Measurements from ENCODE around the gene PLPPR1.

The PLPPR1 gene

GRCh38 chr9:101014566-101014965 lies 14.0 kb upstream of the PLPPR1 start:
- TF ChIP-seq EZH2phosphoT487 (IDR thresholded peaks at IDR 0.05; ENCODE audit: borderline replicate concordance): no peak
- TF ChIP-seq, protein P1, sequence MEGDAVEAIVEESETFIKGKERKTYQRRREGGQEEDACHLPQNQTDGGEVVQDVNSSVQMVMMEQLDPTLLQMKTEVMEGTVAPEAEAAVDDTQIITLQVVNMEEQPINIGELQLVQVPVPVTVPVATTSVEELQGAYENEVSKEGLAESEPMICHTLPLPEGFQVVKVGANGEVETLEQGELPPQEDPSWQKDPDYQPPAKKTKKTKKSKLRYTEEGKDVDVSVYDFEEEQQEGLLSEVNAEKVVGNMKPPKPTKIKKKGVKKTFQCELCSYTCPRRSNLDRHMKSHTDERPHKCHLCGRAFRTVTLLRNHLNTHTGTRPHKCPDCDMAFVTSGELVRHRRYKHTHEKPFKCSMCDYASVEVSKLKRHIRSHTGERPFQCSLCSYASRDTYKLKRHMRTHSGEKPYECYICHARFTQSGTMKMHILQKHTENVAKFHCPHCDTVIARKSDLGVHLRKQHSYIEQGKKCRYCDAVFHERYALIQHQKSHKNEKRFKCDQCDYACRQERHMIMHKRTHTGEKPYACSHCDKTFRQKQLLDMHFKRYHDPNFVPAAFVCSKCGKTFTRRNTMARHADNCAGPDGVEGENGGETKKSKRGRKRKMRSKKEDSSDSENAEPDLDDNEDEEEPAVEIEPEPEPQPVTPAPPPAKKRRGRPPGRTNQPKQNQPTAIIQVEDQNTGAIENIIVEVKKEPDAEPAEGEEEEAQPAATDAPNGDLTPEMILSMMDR (conservative IDR thresholded peaks at IDR 0.05; ENCODE audit: low read length): no peak
- H2AFZ ChIP-seq (ENCODE audit: low read length): no peak overlapping the region
- no peak overlapping the region for H3K9ac ChIP-seq (ENCODE audit: low read depth, low read length, poor library complexity, severe bottlenecking)
- H4K20me1 ChIP-seq (ENCODE audit: insufficient read depth, low read length, poor library complexity, severe bottlenecking): no peaks in the 10 kb centered on the region
- no peaks in the 10 kb centered on the region for H3K9me2 ChIP-seq (replicated peaks; ENCODE audit: low read depth, low read length)
- H3F3A ChIP-seq (ENCODE audit: low read depth): no peaks in the 10 kb centered on the region
- H3K9me3 ChIP-seq (ENCODE audit: insufficient read depth, low read depth, low read length): no peaks in the 10 kb centered on the region
- no peak overlapping the region for H3K4me2 ChIP-seq (ENCODE audit: low read depth, low read length, poor library complexity, severe bottlenecking)
- no peak overlapping the region for H3K4me3 ChIP-seq (ENCODE audit: low read length, poor library complexity, severe bottlenecking)
- H3K79me2 ChIP-seq (ENCODE audit: insufficient read depth, low read length): no peaks in the 10 kb centered on the region
- no peaks in the 10 kb centered on the region for H3K27me3 ChIP-seq (ENCODE audit: insufficient read depth, low read length, poor library complexity, severe bottlenecking)
- no peaks in the 10 kb centered on the region for H3K4me1 ChIP-seq (ENCODE audit: insufficient read depth, low read length, poor library complexity, severe bottlenecking)
- no peaks in the 10 kb centered on the region for H3K36me3 ChIP-seq (ENCODE audit: insufficient read depth, low read length)

DNA sequence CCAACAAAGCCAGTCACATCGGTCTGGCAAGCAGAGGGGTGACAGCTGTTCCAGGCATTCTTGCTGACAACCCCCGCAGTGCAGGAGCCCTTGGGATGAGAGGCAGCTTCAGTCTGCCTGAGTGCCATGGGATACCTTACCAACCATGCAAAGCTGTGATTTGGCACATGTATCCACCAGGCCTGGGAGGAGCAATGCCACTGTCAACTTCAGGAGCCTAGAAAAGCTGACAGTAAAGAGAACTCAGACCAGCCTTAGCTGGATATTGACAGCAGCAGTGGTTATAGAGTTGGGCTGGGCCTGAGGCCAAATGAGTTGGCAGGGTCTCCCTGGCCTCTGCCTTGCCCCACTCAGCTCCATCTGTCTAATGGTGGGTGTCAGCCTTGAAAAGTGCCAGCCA lies 10.1 kb upstream of the PLPPR1 start:
- H4K20me1 ChIP-seq (ENCODE audit: insufficient read depth, low read length, poor library complexity, severe bottlenecking): no peaks in the 10 kb centered on the region
- no peaks in the 10 kb centered on the region for H3F3A ChIP-seq (ENCODE audit: low read depth)
- no peak overlapping the region for H3K4me2 ChIP-seq (ENCODE audit: low read depth, low read length, poor library complexity, severe bottlenecking)
- H3K36me3 ChIP-seq (ENCODE audit: insufficient read depth, low read length): no peaks in the 10 kb centered on the region
- H3K9me3 ChIP-seq (ENCODE audit: insufficient read depth, low read depth, low read length): no peaks in the 10 kb centered on the region
- no peak for TF ChIP-seq EZH2phosphoT487 (IDR thresholded peaks at IDR 0.05; ENCODE audit: borderline replicate concordance)
- TF ChIP-seq, protein P1 (conservative IDR thresholded peaks at IDR 0.05; ENCODE audit: low read length): no peak
- H3K27me3 ChIP-seq (ENCODE audit: insufficient read depth, low read length, poor library complexity, severe bottlenecking): no peaks in the 10 kb centered on the region
- no peak overlapping the region for H3K4me3 ChIP-seq (ENCODE audit: low read length, poor library complexity, severe bottlenecking)
- H3K4me1 ChIP-seq (ENCODE audit: insufficient read depth, low read length, poor library complexity, severe bottlenecking): no peaks in the 10 kb centered on the region
- no peaks in the 10 kb centered on the region for H3K9me2 ChIP-seq (replicated peaks; ENCODE audit: low read depth, low read length)
- no peak overlapping the region for H3K9ac ChIP-seq (ENCODE audit: low read depth, low read length, poor library complexity, severe bottlenecking)
- H2AFZ ChIP-seq (ENCODE audit: low read length): no peak overlapping the region
- no peaks in the 10 kb centered on the region for H3K79me2 ChIP-seq (ENCODE audit: insufficient read depth, low read length)

DNA sequence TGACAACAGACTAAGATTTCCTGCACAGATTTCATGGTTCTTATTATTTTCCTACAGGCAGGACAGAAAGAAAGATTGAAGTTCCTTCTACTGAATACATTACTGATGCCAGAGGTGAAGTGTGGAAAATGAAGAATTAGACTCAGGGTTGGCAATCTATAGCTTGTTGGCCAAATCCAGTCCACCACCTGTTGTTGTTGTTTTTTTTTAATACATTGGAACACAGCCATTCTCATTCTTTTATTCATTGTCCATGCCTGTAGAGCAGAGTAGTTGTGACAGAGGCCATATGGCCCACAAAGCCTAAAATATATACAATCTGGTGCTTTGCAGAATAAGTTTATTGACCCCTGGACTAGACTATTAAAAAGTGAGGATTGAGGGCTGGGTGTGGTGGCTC lies 5.8 kb upstream of the PLPPR1 start:
- no peaks in the 10 kb centered on the region for H3F3A ChIP-seq (ENCODE audit: low read depth)
- no peaks in the 10 kb centered on the region for H3K4me1 ChIP-seq (ENCODE audit: insufficient read depth, low read length, poor library complexity, severe bottlenecking)
- H3K4me2 ChIP-seq (ENCODE audit: low read depth, low read length, poor library complexity, severe bottlenecking): no peak overlapping the region
- no peaks in the 10 kb centered on the region for H3K9me2 ChIP-seq (replicated peaks; ENCODE audit: low read depth, low read length)
- H3K36me3 ChIP-seq (ENCODE audit: insufficient read depth, low read length): no peaks in the 10 kb centered on the region
- H3K9ac ChIP-seq (ENCODE audit: low read depth, low read length, poor library complexity, severe bottlenecking): no peak overlapping the region
- no peak overlapping the region for H3K4me3 ChIP-seq (ENCODE audit: low read length, poor library complexity, severe bottlenecking)
- no peak overlapping the region for H2AFZ ChIP-seq (ENCODE audit: low read length)
- TF ChIP-seq, protein P1 (conservative IDR thresholded peaks at IDR 0.05; ENCODE audit: low read length): no peak
- no peak for TF ChIP-seq EZH2phosphoT487 (IDR thresholded peaks at IDR 0.05; ENCODE audit: borderline replicate concordance)
- no peaks in the 10 kb centered on the region for H4K20me1 ChIP-seq (ENCODE audit: insufficient read depth, low read length, poor library complexity, severe bottlenecking)
- H3K9me3 ChIP-seq (ENCODE audit: insufficient read depth, low read depth, low read length): no peaks in the 10 kb centered on the region
- H3K27me3 ChIP-seq (ENCODE audit: insufficient read depth, low read length, poor library complexity, severe bottlenecking): no peaks in the 10 kb centered on the region
- no peaks in the 10 kb centered on the region for H3K79me2 ChIP-seq (ENCODE audit: insufficient read depth, low read length)

Data from Loucy (cell line).